ENCODE data around the gene NF1.

DNA sequence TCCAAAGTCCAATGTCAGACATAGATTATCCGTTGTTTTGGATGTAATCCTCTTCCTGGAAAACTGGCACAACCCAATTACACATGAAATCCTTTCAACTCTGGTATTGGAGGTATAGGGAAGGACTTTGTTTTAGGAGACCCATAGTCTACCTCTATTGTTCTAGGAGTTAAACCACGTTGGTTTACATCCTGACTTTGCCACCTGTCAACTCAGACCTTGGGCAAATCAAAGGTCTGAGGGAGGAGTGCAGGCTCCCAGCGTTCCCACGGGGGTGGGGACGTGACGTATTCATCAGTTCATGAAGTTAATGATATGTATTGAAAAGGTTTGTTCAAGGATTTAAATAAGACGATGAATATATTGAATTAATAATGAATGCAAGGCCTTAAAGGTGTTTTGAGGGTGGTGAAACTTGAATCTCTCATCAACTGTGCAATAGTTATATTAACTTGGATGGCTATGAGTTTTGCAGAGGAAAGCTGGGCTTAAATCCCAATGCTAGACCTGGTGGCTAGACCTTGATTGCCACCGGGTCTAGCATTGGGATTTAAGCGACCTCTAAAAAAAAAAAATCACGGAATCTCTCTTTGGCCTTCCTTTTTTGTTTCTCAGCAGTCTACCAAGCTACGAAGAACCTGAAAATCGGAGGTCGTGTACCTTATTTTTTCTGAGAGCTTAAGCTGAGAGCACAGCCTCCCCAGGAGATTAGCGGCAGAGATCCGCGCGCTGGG, 744 bp upstream of the NF1 start:
- TF ChIP-seq ETV6 (CRISPR knock-in tag; IDR thresholded peaks at IDR 0.05) (no peak), NFYB (CRISPR knock-in tag; conservative IDR thresholded peaks at IDR 0.05; ENCODE audit: low read depth) (no peak), CTCF (IDR thresholded peaks at IDR 0.05) (no peak), ELF4 (CRISPR knock-in tag; IDR thresholded peaks at IDR 0.05; ENCODE audit: low read depth) (no peak), GABPB1 (CRISPR knock-in tag; IDR thresholded peaks at IDR 0.05) (no peak), TCF7 (CRISPR knock-in tag; IDR thresholded peaks at IDR 0.05; ENCODE audit: low read depth) (no peak), MAX (CRISPR knock-in tag; IDR thresholded peaks at IDR 0.05) (no peak), E2F1 (CRISPR knock-in tag; IDR thresholded peaks at IDR 0.05) (no peak), NR1H2 (CRISPR knock-in tag; IDR thresholded peaks at IDR 0.05) (no peak)
- TF ChIP-seq, protein P1, sequence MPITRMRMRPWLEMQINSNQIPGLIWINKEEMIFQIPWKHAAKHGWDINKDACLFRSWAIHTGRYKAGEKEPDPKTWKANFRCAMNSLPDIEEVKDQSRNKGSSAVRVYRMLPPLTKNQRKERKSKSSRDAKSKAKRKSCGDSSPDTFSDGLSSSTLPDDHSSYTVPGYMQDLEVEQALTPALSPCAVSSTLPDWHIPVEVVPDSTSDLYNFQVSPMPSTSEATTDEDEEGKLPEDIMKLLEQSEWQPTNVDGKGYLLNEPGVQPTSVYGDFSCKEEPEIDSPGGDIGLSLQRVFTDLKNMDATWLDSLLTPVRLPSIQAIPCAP (CRISPR knock-in tag; IDR thresholded peaks at IDR 0.05), result no peak
